ENCODE measurements around the gene CASTOR1.
A peak's percentile ranks its signal among the peaks of the same experiment; 100 is the strongest.

The CASTOR1 gene

DNA sequence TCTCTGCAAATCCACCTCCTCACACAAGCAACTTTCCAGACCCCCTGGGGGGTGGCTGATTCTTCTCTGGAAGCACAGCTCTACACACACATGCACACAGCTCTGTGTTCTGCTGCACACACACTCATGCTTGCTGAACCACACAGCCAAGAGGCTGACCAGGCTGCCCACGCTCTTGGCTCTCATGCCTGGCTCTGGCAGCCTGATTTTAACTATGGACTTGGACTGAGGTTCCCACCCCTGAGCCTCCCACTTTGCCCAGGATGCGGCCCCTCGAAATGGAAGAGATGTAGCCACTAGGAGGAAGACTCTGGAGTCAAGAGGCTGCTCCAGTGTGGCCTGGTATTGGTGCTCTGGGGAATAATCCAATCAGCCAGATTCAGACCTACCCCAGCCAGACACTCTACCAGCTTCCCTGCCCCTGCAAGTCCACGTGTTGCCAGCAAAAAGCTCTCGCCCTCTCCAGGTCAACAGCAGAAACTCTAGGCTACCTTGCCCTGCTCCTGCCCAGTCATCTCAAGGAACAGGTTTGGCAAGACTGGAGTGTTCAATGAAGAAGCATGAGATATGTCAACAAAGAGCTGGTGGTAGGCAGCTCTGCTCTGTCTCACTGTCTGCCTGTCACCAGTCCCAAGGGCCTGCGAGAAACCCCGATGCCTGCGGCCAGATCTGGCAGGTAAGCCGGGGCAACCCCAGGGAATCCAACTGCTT is 8.8 kb upstream of the CASTOR1 start:
- DNase-seq (ENCODE audit: low read depth in 2 of 2), result no peak

DNA sequence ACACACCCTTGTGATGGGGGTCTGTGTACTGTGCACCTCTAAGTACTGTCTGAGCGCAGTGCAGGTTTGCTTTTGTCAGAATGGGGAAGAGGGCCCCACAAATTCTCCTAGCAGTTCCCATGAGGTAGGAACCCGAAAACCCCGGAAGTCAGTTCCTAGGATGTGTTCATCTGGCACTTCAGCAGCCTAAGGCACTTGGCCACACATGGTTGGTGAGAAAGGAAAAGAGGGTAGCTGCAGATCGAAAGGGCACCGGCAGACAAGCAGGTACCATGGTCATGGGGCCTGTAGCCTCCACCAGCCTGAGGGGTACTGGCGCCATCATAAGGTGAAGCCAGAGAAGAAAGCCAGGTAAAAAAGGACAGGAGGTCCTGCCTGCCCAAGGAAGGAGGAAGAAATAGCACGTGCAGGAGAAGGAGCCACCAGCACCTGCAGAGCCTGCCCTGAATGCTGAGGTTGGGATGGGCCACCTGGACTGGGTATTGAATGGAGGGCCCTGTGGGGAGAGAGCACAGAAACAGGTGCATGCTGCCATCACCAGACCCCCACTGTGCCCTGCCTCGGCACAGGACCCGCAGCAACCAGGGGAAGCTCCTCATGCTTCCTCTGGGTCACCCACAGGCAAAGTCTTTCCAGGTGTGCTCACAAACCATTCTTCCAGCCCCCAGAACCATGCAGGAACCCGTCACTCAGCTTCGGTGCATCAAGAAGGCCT is 8.1 kb upstream of the CASTOR1 start:
- DNase-seq (ENCODE audit: low read depth in 2 of 2), result no peak

DNA sequence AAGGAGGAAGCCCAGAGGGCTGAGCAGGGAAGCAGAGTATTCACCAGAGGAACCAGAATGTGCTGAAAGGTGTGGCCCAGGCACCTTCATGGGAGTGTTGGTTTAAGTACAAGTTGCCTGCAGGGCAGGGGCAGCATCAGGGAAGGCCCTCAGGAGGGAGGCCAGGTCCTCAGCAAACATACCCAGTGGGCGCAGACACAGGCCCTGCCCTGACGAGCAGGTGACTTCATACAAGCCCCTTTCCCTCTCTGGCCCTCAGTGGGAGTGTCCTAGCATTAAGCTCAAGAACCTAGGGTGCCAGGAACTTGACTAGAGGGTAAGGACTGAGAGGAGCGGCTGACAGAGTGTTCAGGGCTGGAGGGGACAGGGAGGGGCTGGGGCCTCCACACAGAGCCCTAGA is 7.5 kb upstream of the CASTOR1 start:
- DNase-seq (ENCODE audit: low read depth in 2 of 2), result no peak

DNA sequence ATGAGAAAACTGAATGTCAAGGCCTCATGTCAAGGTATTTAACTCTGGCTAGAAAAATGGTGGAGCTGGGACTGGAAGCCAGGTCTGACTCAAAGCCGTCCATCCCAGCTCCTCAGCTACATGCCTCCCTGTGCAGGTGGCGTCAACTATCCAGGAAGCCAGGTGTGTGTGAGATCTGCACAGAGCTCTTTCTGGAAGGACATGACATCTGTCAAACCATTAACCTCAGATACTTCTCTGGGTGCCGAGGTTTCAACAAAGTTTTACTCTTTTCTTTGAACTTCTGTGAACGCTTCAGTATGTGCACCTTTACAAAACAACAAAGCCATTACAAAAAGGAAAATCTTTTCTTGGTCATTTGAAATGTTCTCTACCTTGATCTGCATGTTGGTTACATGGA is 7.0 kb upstream of the CASTOR1 start:
- DNase-seq (ENCODE audit: low read depth in 2 of 2), result no peak

DNA sequence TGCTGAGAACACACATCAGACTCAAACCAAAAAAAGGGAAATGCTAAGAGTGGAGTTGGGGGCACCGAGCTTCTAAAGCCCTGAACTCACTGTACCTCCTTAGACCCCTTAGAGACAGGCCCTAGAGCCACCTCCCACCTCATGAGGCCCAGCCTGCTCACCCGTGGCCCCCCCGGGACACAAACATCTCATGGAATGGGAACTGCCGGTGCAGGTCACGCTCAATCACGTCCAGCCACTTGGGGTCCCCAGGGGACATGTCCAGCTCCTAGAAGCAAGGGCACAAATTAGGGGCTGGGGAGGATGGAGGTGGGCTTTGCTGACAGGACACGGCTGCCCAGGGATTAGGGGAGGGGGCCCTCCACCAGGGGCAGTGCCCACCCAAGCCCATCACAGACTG is 6.3 kb upstream of the CASTOR1 start:
- DNase-seq (ENCODE audit: low read depth in 2 of 2), result no peak

DNA sequence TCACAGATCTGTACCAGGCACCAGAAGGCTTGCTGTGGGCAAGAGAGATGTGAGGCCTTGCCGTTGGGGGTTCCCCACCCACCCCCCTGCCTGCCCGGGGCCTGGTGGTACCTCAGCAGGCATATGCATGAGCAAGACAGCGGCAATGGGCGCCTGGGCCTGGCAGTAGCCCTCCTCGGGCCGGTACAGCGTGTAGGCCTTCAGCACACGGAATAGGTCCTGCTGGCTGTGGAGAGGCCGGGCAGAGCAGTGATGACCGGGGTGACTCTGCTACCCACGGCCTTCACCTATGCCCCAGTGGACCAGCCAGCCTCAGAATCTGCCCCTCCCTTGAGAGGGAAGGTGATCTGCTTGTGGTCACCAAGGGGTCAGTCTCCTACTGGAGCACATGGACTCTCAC is 5.5 kb upstream of the CASTOR1 start:
- DNase-seq (ENCODE audit: low read depth in 2 of 2), result no peak

DNA sequence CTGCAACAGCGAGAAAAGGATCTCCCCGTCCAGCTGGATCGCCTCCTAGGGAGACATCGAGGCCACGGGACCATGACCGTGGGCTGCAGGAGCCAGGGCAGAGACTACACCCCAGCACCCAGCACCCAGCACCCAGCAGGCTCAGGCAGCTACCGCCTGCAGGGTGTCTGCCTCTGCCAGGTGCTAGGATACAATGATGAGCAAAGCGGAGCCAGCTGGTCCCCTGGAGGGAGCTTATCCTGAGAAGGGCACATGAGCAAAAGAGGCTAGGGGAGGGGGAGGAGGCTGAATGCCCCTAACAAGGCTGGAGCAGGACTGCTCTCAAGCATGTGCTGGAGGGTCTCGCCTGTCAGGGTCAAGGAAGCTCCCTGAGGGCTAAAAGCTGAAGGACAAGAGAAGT is 4.8 kb upstream of the CASTOR1 start:
- no peak for DNase-seq (ENCODE audit: low read depth in 2 of 2)

DNA sequence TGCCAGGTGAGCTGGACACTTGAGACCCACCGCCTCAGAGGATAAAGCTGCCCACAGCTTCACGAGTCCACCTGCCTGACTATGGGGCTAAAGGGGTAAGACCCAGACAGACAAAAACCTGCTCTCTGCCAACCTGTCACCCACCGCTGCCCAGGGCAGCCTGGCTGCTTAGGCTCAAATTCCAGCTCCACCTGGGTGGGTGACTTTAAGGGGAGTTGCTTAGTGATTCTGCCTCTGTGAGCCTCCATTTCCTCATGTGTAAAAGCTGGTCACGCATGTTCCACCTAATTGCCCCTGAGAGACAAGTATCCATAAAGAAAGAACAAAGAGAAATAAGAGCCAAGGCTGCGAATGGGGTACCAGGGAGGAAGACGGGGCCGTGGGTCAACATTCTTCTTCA is 3.7 kb upstream of the CASTOR1 start:
- no peak for DNase-seq (ENCODE audit: low read depth in 2 of 2)

DNA sequence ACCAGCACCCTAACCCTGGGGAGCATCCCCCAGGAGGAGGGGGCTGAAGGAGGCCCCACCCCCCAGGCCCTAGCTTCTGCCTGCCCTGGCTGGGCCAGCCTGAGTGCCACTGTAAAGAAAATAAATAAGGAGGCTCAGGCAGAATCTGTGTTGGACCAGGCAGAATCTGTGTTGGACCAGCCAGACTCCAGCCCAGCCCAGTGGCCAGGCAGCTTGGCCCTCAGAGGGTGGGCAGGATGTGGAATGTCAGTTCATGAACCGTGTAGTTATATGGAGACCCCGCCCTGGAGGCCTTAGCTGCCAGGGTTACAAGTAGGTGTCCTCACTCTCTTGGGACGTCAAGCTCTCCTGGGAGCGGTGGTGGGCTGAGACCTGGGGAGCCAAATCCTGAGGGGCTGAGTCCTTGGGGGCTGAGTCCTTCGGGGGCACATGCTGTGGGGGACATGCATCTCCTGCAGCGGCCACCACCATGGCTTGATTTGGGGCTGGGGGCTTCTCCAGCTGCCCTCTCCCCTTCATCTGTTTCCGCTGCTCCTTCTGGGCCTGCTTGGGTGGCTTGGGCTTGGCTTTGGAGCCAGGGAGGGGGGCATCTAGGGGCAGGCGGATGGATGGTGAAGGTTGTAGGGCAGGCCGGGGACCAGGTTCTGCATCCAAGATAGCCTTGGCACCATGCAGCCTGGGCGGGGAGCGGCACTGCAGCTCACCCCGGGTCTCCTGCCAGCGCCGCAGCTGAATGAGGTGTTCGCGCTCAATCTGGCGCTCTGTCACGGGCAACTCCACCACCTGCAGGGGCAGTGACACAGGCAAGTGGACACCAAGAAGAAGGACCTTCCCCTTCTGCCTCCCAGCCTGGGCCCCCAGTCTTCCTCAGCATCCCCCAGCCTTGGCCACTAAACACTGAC is 3.0 kb upstream of the CASTOR1 start:
- DNase-seq (ENCODE audit: low read depth in 2 of 2), result no peak

DNA sequence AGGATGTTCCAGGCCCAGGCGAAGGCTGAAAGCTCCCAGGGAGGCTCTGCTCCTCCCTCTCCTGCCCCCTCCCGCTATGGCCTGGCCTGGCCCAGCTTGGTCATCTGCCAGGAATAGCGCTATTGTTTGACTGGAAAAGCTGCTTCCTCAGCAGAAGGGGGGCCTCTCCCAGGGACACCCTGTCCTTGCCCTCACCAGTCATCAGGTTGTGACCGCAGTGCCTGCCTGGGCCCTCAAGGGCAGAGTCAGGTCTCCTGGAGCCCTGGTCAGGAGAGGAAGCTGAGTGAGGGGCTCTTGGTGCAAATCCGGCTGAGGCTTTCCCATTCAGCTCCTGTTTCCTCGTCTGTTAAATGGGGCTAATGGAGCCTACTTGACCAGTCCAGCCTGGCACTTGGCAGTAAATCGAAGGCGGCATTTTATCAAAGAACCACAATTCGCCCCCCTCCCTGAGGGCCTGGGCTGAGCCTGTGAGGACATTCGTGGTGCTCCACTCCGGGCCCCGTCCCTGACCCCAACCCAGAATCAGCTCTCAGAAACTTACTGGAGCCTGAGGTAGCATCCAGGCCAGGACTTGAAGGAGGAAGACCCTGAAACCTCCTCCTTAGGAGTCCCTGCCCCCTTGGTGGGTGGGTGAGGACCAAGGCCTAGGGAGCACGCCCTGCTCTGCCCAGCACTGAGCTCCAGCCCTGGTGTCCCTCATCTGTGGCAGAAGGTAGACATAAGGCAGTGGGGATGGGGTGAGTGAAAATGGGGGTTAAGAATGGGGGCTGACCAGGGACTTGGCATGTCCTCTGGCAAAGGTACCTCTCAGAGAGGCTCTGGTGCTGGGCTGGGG is 2.0 kb upstream of the CASTOR1 start:
- no peak for DNase-seq (ENCODE audit: low read depth in 2 of 2)

DNA sequence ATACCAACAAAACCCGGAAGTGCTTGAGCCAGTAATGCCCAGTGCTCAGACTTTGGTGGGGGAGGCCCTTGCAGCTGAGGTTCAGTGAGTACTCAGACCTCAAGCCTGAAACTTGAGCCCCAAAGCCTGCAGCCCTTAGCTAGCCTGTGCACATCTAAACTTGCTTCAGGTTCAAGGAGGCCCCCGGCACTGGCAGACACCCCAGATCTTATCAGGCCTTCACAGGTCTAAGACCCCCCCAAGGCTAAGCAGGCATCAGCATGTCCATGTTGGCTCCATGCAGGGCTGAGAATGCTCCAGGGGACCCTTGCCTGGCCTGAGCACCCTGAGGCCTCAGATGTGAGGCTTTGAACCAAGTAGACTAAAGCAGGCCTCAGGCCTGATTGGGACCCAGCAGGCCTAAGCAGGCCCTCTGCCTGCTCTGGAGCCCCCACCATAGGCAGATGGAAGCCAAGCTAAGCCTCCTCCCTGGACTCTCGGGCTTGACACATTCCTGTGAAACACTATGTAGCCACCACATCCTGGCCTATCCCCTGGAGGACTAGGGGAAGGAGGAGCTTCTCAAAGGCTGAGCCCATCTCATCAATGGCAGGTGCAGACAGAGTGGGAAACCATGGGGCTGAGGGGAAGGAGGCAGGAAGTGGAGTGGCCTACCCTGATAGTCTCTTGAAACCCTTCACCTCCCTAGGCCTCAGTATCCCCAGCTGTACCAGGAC is 1.2 kb upstream of the CASTOR1 start:
- no peak for DNase-seq (ENCODE audit: low read depth in 2 of 2)

DNA sequence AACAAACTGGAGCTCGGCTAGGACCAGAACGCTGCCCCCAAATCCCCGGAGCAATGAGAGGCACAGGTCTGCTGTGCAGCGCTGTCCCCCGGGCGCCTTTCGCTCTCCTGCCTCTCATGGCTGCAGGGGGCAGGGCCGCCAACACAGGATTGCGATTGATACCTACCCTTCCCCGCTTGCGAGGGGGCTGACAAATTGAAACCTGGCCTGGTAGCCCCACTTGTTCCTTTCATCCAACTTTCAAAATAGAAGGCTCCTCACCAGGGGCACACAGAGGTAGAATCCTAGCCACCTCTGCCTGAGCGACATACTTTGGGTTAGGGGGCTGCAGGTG is 642 bp upstream of the CASTOR1 start:
- DNase-seq (ENCODE audit: low read depth in 2 of 2), result no peak

DNA sequence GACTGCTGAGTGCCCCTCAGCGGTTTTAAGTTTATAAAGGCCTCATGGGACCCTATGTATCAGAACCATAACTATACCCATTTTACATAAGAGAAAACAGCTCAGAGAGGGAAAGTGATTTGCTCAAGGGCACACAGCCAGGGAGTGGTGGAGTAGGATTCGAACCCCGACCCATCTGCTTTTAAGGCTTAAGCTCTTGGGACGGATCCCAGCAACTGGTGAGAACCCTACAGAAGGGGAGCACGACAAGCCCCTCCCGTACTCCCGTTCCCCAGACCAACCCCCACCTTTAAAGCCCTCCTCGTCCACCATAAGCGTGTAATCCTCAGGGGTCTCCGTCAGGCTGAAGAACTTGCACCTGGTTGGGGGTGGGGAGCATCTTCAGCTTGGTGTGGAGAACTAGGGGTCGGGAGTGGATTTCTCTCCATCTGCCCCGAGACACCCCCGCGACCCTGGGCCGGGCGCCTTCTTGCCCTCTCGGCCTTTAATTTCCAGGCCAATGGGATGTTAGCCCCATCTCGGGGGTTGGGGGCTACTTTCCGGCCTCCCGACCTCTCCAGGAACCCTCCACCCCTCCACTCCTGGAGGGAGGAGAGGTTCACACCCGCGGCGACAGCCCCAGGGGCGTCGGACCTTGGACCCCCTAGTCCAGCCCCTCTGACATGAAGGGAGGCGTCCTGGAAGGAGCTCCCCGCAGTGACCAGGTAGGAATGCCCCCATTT is 725 bp downstream of the CASTOR1 start:
- no peak for DNase-seq (ENCODE audit: low read depth in 2 of 2)

DNA sequence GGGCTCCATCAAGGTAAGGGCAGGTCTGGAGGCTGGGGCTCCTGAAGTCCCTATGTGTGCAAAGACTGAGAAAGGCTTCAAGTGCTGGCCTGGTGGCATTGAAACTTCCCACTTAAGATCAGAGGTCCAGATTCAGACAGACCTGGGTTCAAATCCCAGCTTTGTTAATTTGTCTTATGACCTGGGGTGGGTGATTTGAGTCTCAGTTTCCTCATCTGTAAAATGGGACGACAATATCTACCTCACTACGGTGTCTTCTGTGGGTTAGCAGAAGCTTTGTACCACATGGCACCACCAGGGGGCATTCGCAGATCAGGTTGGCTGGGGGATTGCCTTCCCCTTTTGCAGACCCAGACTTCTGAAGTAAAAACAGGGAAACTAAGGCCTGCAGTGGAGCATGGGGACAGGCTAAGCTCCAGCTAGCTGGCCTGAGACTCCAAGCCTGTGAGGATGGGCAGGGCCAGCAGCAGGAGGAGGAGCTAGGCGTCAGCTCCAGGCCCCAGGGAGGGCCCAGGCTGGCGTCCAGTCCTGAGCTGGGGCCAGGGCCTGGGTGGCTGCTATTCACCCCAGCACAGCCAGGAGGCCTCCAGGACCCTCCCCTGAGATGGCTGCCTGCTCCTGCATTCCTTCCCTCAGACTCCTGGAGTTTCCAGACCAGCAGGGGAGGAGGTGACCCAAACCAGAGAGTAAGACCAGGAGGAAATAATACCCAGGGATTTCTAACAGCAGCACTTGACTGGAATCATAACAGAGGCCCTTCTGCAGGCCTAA is 1.5 kb downstream of the CASTOR1 start:
- peak; percentile 52 to 58 for DNase-seq (ENCODE audit: low read depth in 2 of 2)

DNA sequence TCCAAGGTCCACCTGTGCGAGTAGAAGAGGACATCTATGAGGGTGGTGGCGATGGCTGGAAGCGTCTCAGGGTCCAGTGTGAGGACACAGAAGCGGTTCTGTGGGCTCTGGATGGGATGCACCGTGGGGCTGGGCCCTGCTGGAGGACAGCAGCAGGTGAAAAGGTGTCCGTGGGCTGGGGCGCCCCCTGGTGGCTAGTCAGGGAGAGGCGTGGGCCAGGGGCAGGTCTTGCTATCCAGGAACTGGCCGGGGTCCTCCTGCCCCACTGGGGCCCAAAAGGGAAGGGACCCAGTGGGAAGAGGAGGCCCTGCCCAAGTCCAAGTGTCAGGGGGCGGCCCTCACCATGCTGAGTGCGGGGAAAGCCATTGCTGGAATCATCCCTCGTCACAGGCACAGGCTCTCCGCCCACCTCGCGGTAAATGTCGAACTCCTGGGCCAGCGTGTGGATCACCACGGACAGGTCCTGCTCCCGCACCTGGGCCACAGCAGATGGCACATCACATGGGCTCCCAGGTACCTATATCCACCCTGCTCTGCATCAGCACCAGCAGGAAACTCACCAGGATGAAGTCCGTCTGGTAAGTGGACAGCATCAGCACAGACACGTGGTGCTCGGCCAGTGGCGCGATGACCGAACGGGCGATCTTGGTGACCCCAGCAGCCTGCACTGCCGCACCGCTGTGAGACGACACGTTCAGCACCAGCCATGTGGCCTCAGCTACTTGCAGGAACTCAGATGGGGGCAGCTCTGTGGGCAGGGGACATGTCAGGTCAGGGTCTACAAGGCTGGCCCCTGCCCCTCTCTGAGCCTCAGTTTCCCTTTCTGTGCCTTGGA is 2.3 kb downstream of the CASTOR1 start:
- DNase-seq (ENCODE audit: low read depth in 2 of 2), result no peak

DNA sequence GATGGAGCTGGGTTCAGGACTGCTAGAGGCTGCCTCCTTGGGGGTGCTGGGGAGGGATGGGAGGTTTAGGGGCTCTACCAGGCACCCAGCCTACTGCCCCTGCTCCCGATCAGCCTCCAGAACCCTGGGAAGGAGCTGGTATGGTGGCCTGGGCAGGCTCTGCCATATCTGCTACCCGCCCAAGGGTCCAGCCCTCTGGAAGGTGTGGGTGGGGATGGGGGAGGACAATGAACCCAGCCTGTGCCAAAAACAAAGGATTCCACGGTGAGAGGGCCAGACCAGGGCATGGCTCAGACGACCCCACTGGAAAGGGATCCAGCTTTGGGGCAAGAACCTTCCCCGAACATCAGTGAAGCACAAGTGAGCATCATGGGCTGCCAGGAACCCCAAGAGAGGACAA is 3.0 kb downstream of the CASTOR1 start:
- no peak for DNase-seq (ENCODE audit: low read depth in 2 of 2)

DNA sequence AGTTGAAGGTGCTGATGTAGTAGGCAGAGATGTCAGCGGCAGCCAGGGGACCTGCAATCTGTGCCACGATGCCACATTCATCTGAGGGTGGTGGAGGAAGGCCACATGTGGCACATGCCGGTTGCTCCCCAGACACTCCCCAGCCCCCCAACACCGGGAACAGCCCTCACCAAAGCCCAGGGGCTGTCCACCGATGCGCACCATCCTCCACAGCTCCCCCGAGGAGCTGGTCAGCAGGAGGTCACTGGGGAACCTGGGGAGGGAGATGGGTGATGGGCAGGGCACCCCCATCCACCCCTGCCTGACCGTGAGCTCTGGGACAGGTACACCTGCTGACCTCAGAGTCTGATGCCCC is 3.5 kb downstream of the CASTOR1 start:
- no peak for DNase-seq (ENCODE audit: low read depth in 2 of 2)

DNA sequence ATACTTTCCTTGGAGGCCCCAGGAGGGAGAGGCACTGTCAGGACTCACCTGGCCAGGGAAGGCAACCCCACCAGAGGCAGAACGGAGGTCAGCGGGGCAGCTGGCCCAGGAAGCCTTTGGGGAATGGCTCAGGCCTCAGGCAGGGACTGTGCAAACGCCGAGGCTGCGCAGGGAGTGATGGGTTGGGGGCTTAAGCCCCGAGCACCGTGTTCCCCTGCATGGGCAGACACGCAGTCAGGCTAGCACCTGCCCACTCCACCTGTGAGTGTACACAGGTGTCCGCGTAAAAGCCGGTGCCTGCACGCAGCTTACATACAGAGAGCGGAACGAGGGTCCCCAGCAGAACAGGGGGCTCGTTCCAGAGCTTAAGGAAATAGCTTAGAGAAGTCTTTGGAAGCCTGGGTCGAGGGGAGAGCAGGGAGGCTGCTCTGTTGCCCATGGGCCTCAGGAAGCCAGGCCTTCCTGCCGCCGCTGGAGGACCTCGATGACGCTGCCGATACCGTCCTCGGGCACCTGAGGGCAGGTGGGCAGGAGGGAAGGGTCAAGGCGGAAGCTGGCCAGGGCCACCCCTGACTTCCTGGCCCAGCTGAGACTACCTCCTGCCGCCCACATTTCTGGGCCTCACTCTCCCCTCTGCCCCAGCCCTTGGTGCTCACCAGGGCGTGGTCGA is 4.0 kb downstream of the CASTOR1 start:
- DNase-seq (ENCODE audit: low read depth in 2 of 2), result no peak
